DND-41 (cell line): Measurements from ENCODE around the gene PEG3.

Experiments
- CTCF ChIP-seq: IDR thresholded peaks from 2 replicates; pipeline ENCODE4 v1.5.1; 2012; ENCODE audit warnings: borderline replicate concordance, low read length, moderate library complexity, mild to moderate bottlenecking; ENCODE audit not compliant: poor library complexity, severe bottlenecking; ENCODE audit errors: extremely low read depth
- EZH2 ChIP-seq: IDR thresholded peaks from 3 replicates; pipeline ENCODE4 v1.6.1; 2012; ENCODE audit warnings: borderline replicate concordance, low read depth, mild to moderate bottlenecking, moderate library complexity, low read length, inconsistent platforms; ENCODE audit not compliant: severe bottlenecking

GRCh38 chr19:56838024-56838908 lies 2.3 kb downstream of the PEG3 start:
- TF ChIP-seq CTCF (no peak), EZH2 (no peak)
